Measurements from ENCODE around the gene BRD1. TPM values are rescaled to one million over a fixed set of nuclear protein-coding genes. Genes with fewer than 3 reads are reported as not detected.

Gene BRD1
- total RNA-seq, 4 donors from 2014 or later = 32.2 to 51.8 (median 41.6) TPM

- Histone ChIP-seq H3K4me3 (replicated peaks in 1 of 3) (no peak overlapping the region), H3K4me1 (peaks cover 0 to 13% of the 10 kb centered on the region in 2 donors), H3K27ac (no peak overlapping the region), H3K27me3 (no peaks in the 10 kb centered on the region), H3K36me3 (no peaks in the 10 kb centered on the region), H3K9me3 (no peaks in the 10 kb centered on the region)
- TF ChIP-seq CTCF (IDR thresholded peaks at IDR 0.05) (no peak), POLR2A (IDR thresholded peaks at IDR 0.05) (no peak)
- WGBS, 2 donors = 41 to 68% methylated on average over 2 of the region's 2 CpGs
- intact Hi-C loops (cut with DNase I) = no loop called here
- no peak for DNase-seq
Measured at GRCh38 chr22:49866134-49866533, 38.5 kb upstream of the BRD1 start.

- no peaks in the 10 kb centered on the region for H3K9me3 ChIP-seq
- no peak for DNase-seq
- TF ChIP-seq CTCF (IDR thresholded peaks at IDR 0.05) (no peak), POLR2A (IDR thresholded peaks at IDR 0.05) (no peak)
- H3K4me3 ChIP-seq (replicated peaks in 1 of 3) = no peak overlapping the region
- H3K27ac ChIP-seq = no peak overlapping the region
- 91 to 96% methylated on average over 15 to 17 of the region's 17 CpGs for WGBS, 2 donors
- no peaks in the 10 kb centered on the region for H3K36me3 ChIP-seq
- H3K4me1 ChIP-seq = peaks cover 0 to 13% of the 10 kb centered on the region in 2 donors
- no peaks in the 10 kb centered on the region for H3K27me3 ChIP-seq
- intact Hi-C loops (cut with DNase I) = no loop called here
Measured at GRCh38 chr22:49865156-49865555, 37.5 kb upstream of the BRD1 start.

GRCh38 chr22:49863931-49864330 lies 36.3 kb upstream of the BRD1 start:
- TF ChIP-seq POLR2A (IDR thresholded peaks at IDR 0.05) (no peak), CTCF (IDR thresholded peaks at IDR 0.05) (no peak)
- intact Hi-C loops (cut with DNase I) = no loop called here
- Histone ChIP-seq H3K27me3 (no peaks in the 10 kb centered on the region), H3K4me1 (peaks cover 0 to 13% of the 10 kb centered on the region in 2 donors), H3K9me3 (no peaks in the 10 kb centered on the region), H3K36me3 (no peaks in the 10 kb centered on the region), H3K27ac (no peak overlapping the region), H3K4me3 (replicated peaks in 1 of 3) (no peak overlapping the region)
- no peak for DNase-seq
- 82 to 94% methylated on average over 6 to 7 of the region's 7 CpGs for WGBS, 2 donors

- DNase-seq = peak in 1 of 2 donors; percentile 40
- Histone ChIP-seq H3K9me3 (no peaks in the 10 kb centered on the region), H3K27ac (peak overlapping the region in 1 of 3 donors; percentile 46), H3K4me1 (peaks cover 0 to 13% of the 10 kb centered on the region in 2 donors), H3K4me3 (replicated peaks in 1 of 3) (no peak overlapping the region), H3K27me3 (no peaks in the 10 kb centered on the region), H3K36me3 (no peaks in the 10 kb centered on the region)
- 75 to 76% methylated on average over 5 of the region's 5 CpGs for WGBS, 2 donors
- TF ChIP-seq POLR2A (IDR thresholded peaks at IDR 0.05) (no peak), CTCF (IDR thresholded peaks at IDR 0.05) (no peak)
- intact Hi-C loops (cut with DNase I) = no loop called here
Measured at GRCh38 chr22:49862496-49862776, 34.8 kb upstream of the BRD1 start.

GRCh38 chr22:49861642-49862495 lies 34.2 kb upstream of the BRD1 start:
- Histone ChIP-seq H3K9me3 (no peaks in the 10 kb centered on the region), H3K4me1 (peaks cover 3 to 13% of the 10 kb centered on the region in 2 donors), H3K27ac (peak overlapping the region in 1 of 3 donors; percentile 46), H3K36me3 (no peaks in the 10 kb centered on the region), H3K4me3 (replicated peaks in 1 of 3) (no peak overlapping the region), H3K27me3 (no peaks in the 10 kb centered on the region)
- WGBS, 2 donors = 86 to 89% methylated on average over 29 of the region's 29 CpGs
- no peak for DNase-seq
- intact Hi-C loops (cut with DNase I) = no loop called here
- TF ChIP-seq CTCF (IDR thresholded peaks at IDR 0.05) (no peak), POLR2A (IDR thresholded peaks at IDR 0.05) (no peak)
